Neuronal stem cell (in vitro differentiated cells): Measurements from ENCODE around the gene ATIC.

Experiments used
- DNase-seq: peaks from one replicate; pipeline ENCODE4 v3.0.0-alpha.2; 2013; ENCODE audit warnings: low spot score
- H2AFZ ChIP-seq: one replicate; pipeline ENCODE4 v1.6.1; 2013; ENCODE audit warnings: mild to moderate bottlenecking, low read length, inconsistent platforms
- H2AK5ac ChIP-seq: 2 replicates; pipeline ENCODE4 v1.6.1; 2013; ENCODE audit warnings: low read depth, mild to moderate bottlenecking, inconsistent platforms, low read length, moderate library complexity, mixed read lengths
- H2BK120ac ChIP-seq: 2 replicates; pipeline ENCODE4 v1.6.1; 2013; ENCODE audit warnings: low read depth, mild to moderate bottlenecking, inconsistent platforms, low read length, moderate library complexity, mixed read lengths
- H2BK12ac ChIP-seq: one replicate; pipeline ENCODE4 v1.6.1; 2013; ENCODE audit warnings: low read length, inconsistent platforms
- H2BK15ac ChIP-seq: 2 replicates; pipeline ENCODE4 v1.6.1; 2013; ENCODE audit warnings: mild to moderate bottlenecking, low read length, inconsistent platforms, mixed read lengths
- H2BK5ac ChIP-seq: one replicate; pipeline ENCODE4 v1.6.1; 2013; ENCODE audit warnings: inconsistent platforms, mild to moderate bottlenecking, low read length, moderate library complexity
- H3K14ac ChIP-seq: one replicate; pipeline ENCODE4 v1.6.1; 2013; ENCODE audit warnings: low read length, inconsistent platforms
- H3K18ac ChIP-seq: 2 replicates; pipeline ENCODE4 v1.6.1; 2013; ENCODE audit warnings: low read length, inconsistent platforms
- H3K23ac ChIP-seq: 2 replicates; pipeline ENCODE4 v1.6.1; 2013; ENCODE audit warnings: low read depth, mild to moderate bottlenecking, mixed read lengths, low read length, inconsistent platforms; ENCODE audit not compliant: poor library complexity
- H3K27ac ChIP-seq: replicated peaks from 3 replicates; pipeline ENCODE4 v1.5.1; 2013; ENCODE audit warnings: low read length, inconsistent platforms
- H3K27me3 ChIP-seq, 3 experiments: 2 replicates each; pipeline ENCODE4 v1.6.1; 2013; ENCODE audit warnings: low read length in 3 of 3, mild to moderate bottlenecking in 2 of 3, inconsistent platforms in 1 of 3, low read depth in 1 of 3, mixed read lengths in 1 of 3, moderate library complexity in 1 of 3; ENCODE audit not compliant: control insufficient read depth in 3 of 3, insufficient read depth in 3 of 3
- H3K36me3 ChIP-seq, 2 donors: replicated peaks in 1 of 2; 2 replicates each; pipeline ENCODE4 v1.6.1; 2013; ENCODE audit warnings: low read length in 2 of 2; ENCODE audit not compliant: control insufficient read depth in 2 of 2, insufficient read depth in 2 of 2
- H3K4ac ChIP-seq: 2 replicates; pipeline ENCODE4 v1.6.1; 2013; ENCODE audit warnings: inconsistent platforms, mild to moderate bottlenecking, low read length, moderate library complexity
- H3K4me1 ChIP-seq, 2 donors: 1 replicate in 1 of 2; 2 replicates in 1 of 2; pipeline ENCODE4 v1.6.1; 2013; ENCODE audit warnings: low read length in 2 of 2, low read depth in 1 of 2; ENCODE audit not compliant: control insufficient read depth in 2 of 2, insufficient read depth in 1 of 2
- H3K4me2 ChIP-seq: one replicate; pipeline ENCODE4 v1.6.1; 2013; ENCODE audit warnings: mild to moderate bottlenecking, low read length, inconsistent platforms; ENCODE audit not compliant: insufficient read depth, poor library complexity, severe bottlenecking
- H3K4me3 ChIP-seq, 2 donors: 2 replicates each; pipeline ENCODE4 v1.5.1; 2013; ENCODE audit warnings: low read length in 2 of 2, mild to moderate bottlenecking in 2 of 2, inconsistent platforms in 1 of 2, moderate library complexity in 1 of 2
- H3K79me1 ChIP-seq: one replicate; pipeline ENCODE4 v1.6.1; 2013; ENCODE audit warnings: low read depth, mild to moderate bottlenecking, inconsistent platforms, low read length, moderate library complexity
- H3K9ac ChIP-seq: one replicate; pipeline ENCODE4 v1.6.1; 2013; ENCODE audit warnings: mild to moderate bottlenecking, low read depth, low read length, inconsistent platforms; ENCODE audit not compliant: poor library complexity
- H3K9me3 ChIP-seq, 2 donors: replicated peaks in 1 of 2; 2 replicates each; pipeline versions ENCODE3 to v1.6.1; 2013; ENCODE audit warnings: low read length in 2 of 2, mild to moderate bottlenecking in 2 of 2, inconsistent platforms in 1 of 2, low read depth in 1 of 2, mixed read lengths in 1 of 2, moderate library complexity in 1 of 2; ENCODE audit not compliant: control insufficient read depth in 2 of 2, insufficient read depth in 1 of 2
- H4K8ac ChIP-seq: one replicate; pipeline ENCODE4 v1.6.1; 2013; ENCODE audit warnings: low read depth, mild to moderate bottlenecking, inconsistent platforms, low read length, moderate library complexity
- H4K91ac ChIP-seq: one replicate; pipeline ENCODE4 v1.6.1; 2013; ENCODE audit warnings: low read length, low read depth, mild to moderate bottlenecking, inconsistent platforms; ENCODE audit not compliant: poor library complexity
- WGBS, 2 donors: extraction: QIAGEN DNeasy Blood & Tissue Kit; methylation state at CpG; one replicate each; pipeline ENCODE4 v1.1.7; 2013; ENCODE audit warnings: missing lambda C conversion rate in 2 of 2, mixed read lengths in 1 of 2; ENCODE audit not compliant: insufficient read length in 2 of 2, insufficient replicate concordance in 1 of 2; ENCODE audit errors: extremely low coverage in 2 of 2; 5-methylcytosine and 5-hydroxymethylcytosine counted together

ATIC gene

GRCh38 chr2:215378045-215378444 lies 66.2 kb downstream of the ATIC start:
- H3K4me3 ChIP-seq = no peak overlapping the region
- H3K4ac ChIP-seq = no peak overlapping the region
- H2BK5ac ChIP-seq = no peak overlapping the region
- no peak overlapping the region for H3K4me2 ChIP-seq
- H4K8ac ChIP-seq = no peak overlapping the region
- no peak overlapping the region for H2BK120ac ChIP-seq
- no peak overlapping the region for H3K27ac ChIP-seq
- H2BK12ac ChIP-seq = no peak overlapping the region
- no peak overlapping the region for H2BK15ac ChIP-seq
- H3K14ac ChIP-seq = no peak overlapping the region
- peaks cover 27 to 92% of the 10 kb centered on the region in 2 donors for H3K36me3 ChIP-seq
- WGBS, 2 donors = no CpG with 5 or more reads among the region's 3 CpGs
- no peak overlapping the region for H3K23ac ChIP-seq
- no peak overlapping the region for H2AK5ac ChIP-seq
- no peak overlapping the region for H2AFZ ChIP-seq
- no peak overlapping the region for H3K9ac ChIP-seq
- H3K79me1 ChIP-seq = no peaks in the 10 kb centered on the region
- H3K27me3 ChIP-seq = no peaks in the 10 kb centered on the region
- DNase-seq = no peak
- H3K18ac ChIP-seq = no peak overlapping the region
- H3K4me1 ChIP-seq = no peaks in the 10 kb centered on the region
- no peaks in the 10 kb centered on the region for H3K9me3 ChIP-seq
- no peak overlapping the region for H4K91ac ChIP-seq

GRCh38 chr2:215379039-215379438 lies 67.2 kb downstream of the ATIC start:
- Histone ChIP-seq H3K4me1 (no peaks in the 10 kb centered on the region), H2BK12ac (no peak overlapping the region), H4K91ac (no peak overlapping the region), H3K18ac (no peak overlapping the region), H2BK15ac (no peak overlapping the region), H2BK5ac (no peak overlapping the region), H3K27ac (no peak overlapping the region), H3K9ac (no peak overlapping the region), H3K4me3 (no peak overlapping the region), H3K9me3 (no peaks in the 10 kb centered on the region), H3K14ac (no peak overlapping the region), H3K23ac (no peak overlapping the region), H2AFZ (no peak overlapping the region), H3K4me2 (no peak overlapping the region), H2AK5ac (no peak overlapping the region), H3K36me3 (peaks cover 27 to 95% of the 10 kb centered on the region in 2 donors), H4K8ac (no peak overlapping the region), H3K27me3 (no peaks in the 10 kb centered on the region), H3K4ac (no peak overlapping the region), H3K79me1 (no peaks in the 10 kb centered on the region), H2BK120ac (no peak overlapping the region)
- DNase-seq = no peak
- no CpG with 5 or more reads among the region's 7 CpGs for WGBS, 2 donors

GRCh38 chr2:215379948-215380347 lies 68.1 kb downstream of the ATIC start:
- peaks cover 26 to 95% of the 10 kb centered on the region in 2 donors for H3K36me3 ChIP-seq
- no peak overlapping the region for H3K18ac ChIP-seq

GRCh38 chr2:215380699-215381098 lies 68.8 kb downstream of the ATIC start:
- H3K9ac ChIP-seq = no peak overlapping the region
- H2BK15ac ChIP-seq = no peak overlapping the region
- H3K36me3 ChIP-seq = peaks cover 22 to 88% of the 10 kb centered on the region in 2 donors
- H3K79me1 ChIP-seq = no peaks in the 10 kb centered on the region
- H3K18ac ChIP-seq = no peak overlapping the region
- no peak overlapping the region for H4K8ac ChIP-seq
- H3K14ac ChIP-seq = peak overlapping the region; percentile 84
- H2AK5ac ChIP-seq = no peak overlapping the region
- no peaks in the 10 kb centered on the region for H3K27me3 ChIP-seq
- no peak overlapping the region for H3K27ac ChIP-seq
- no peak overlapping the region for H4K91ac ChIP-seq
- H2BK120ac ChIP-seq = no peak overlapping the region
- H2BK12ac ChIP-seq = no peak overlapping the region
- H3K4me2 ChIP-seq = no peak overlapping the region
- H3K4ac ChIP-seq = no peak overlapping the region
- H3K4me3 ChIP-seq = no peak overlapping the region
- no peak overlapping the region for H2AFZ ChIP-seq
- H3K23ac ChIP-seq = no peak overlapping the region
- H3K9me3 ChIP-seq = no peaks in the 10 kb centered on the region
- no CpG with 5 or more reads among the region's 7 CpGs for WGBS, 2 donors
- H3K4me1 ChIP-seq = no peaks in the 10 kb centered on the region
- no peak overlapping the region for H2BK5ac ChIP-seq
- DNase-seq = no peak

More at GRCh38 chr2:215379948-215380347, 68.1 kb downstream of the ATIC start:
- Histone ChIP-seq H2BK15ac (no peak overlapping the region), H3K23ac (no peak overlapping the region), H3K9me3 (no peaks in the 10 kb centered on the region), H3K4me1 (no peaks in the 10 kb centered on the region), H2AK5ac (no peak overlapping the region), H2BK5ac (no peak overlapping the region), H2BK12ac (no peak overlapping the region), H3K9ac (no peak overlapping the region), H4K91ac (no peak overlapping the region), H3K4me2 (no peak overlapping the region), H2AFZ (no peak overlapping the region), H3K4ac (no peak overlapping the region), H2BK120ac (no peak overlapping the region), H3K79me1 (no peaks in the 10 kb centered on the region), H4K8ac (no peak overlapping the region), H3K27me3 (no peaks in the 10 kb centered on the region), H3K27ac (no peak overlapping the region), H3K4me3 (no peak overlapping the region), H3K14ac (no peak overlapping the region)
- no peak for DNase-seq
- no CpG with 5 or more reads among the region's 6 CpGs for WGBS, 2 donors
